DMS 273 treated with DMSO at 0.1 percent for 48 hours (cell line): ENCODE data around the gene LCE4A.

Experiments
- DNase-seq: peaks from one replicate; lab custom pipeline; 2025; lab: John Stamatoyannopoulos, UW

LCE4A gene

DNA sequence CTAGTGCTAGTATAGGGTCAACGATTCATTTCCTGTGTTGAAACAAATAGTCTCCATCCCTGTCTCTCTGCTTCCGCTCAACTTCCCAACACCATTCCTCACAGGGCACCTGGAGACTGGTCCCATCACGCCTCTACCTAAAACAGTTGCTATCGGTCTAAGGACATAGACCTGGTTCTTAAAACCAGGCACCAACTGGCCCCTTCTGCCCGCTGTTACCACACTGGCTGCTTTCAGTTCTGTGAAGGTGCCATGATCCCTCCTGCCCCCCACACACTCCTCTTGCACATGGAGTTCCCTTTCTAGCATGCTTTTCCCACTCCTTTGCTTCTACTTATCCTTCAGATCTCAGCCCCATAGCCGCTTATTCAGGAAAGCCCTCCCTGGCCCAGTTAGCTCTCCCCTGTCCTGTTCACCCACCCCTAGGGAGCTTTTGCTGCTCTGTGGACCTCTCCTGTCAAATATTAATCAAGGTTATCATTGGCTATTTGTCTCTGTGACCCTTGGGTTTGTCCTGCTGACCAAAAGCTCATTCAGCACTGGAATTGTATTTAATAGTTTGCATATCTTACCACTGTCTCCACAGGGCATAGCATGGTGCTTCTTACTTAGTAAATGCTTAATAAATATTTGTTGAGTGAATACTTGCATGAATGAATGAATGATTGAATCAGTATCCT, 37.9 kb downstream of the LCE4A start:
- DNase-seq = no peak

DNA sequence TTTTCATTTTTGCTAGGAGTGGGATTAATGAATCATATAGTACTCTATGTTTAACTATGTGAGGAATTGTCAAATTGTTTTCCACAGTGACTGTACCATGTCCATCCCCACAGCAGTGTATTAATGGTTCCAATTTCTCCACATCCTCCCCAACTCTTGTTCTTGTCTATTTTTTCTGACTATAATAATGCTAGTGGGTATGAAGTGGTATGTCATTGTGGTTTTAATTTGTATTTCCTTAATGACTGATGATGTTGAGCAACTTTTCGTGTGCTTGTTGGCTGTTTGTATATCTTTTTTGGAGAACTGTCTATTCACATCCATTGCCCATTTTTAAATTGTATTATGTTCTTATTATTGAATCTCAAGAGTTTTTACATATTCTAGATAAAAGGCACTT, 39.9 kb downstream of the LCE4A start:
- DNase-seq = no peak

DNA sequence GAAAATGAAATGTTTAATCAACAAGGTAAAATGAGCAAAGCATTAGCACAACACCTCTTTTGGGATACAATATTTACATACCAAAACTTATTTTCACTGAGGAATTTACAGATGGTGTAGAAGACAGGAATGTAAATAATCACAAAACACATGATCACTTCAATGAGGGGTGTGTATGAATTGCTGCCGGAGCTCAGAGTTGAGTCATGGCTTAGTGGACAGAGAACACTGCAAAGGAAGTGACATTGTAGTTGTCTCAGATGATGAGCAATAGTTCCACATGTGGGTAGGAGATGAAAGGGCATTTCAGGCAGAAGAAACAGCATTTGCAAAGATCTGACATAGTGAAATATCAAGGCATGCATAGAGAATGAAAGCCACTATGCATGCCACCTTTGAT, 44.3 kb downstream of the LCE4A start:
- no peak for DNase-seq

DNA sequence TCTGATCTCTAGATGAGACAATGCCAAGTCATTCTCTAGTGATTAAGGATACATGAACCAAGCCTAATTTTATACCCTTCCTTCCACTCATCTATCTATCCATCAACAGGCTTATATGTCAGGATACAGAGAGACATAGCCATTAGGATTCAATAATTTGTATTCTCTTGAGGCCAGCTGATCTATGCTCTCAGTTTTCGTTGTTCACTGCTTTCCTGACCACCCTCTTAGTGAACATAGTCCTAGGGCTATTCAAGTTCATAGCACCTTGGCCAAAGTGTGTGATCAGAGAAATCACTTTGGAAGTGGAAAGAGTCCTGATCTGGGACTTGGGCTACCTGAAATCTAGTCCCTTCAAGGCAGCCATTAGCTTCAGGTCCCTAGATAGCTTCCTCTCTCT, 45.6 kb downstream of the LCE4A start:
- no peak for DNase-seq

DNA sequence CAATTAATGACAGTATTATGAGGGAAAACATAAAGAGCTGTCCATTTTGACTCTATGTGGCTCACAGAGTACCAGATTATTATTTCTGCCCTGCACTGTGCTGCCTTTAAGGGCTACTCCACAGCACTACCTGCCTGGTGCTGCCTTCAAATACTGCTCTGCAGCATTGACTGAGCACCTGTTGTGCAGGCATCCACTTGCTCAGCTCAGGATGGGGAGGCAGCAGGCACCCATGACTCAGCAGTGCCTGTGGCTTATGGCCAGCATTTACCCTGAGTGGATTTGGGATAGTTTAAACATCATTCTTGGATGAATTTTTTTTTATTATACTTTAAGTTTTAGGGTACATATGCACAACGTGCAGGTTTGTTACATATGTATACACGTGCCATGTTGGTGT, 48.9 kb downstream of the LCE4A start:
- no peak for DNase-seq

DNA sequence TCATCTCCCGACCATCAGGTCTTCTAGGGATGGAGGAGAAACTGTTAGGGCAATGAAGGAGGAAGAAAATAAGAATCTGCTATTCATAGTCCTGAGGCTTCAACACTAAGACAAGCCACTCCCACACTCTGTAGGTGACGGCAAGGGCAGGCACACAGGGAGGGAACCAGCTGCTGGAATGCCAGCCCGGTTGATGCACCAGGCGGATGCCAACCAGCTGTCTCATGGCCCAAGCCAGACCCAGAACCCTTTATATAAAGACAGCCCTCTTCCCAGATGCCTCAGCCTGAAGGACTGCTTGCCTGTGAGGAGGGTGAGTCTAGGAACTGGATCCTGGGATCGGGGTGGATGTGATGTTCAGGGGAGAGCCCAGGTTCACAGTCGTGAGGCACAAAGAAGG, 49.8 kb downstream of the LCE4A start, which contains the start of gene KPRP:
Gene KPRP, plus strand, starts transcription at position 279 of the 400 bp plus-strand sequence. CDS start 1,564 bp downstream, outside the sequence.
- DNase-seq = no peak

DNA sequence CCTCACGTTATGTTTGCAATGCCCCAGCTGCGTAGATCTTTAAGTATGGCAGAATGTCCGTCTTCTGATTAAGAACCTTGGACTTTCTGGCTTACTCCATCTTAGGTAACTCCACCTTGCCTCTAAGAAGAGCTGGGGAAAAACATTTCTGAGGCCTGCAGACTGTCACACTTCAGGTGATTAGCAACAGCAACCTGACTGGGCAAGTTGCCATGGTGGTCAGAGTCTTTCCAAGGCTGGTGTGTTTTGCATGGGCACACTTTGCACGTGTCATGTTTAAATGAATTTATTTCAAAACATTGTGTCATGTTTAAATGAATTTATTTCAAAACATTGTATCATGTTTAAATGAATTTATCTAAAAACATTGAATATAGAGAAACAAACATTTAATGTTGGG, 50.7 kb downstream of the LCE4A start:
- no peak for DNase-seq
